ENCODE data around the gene BEND7. TPM values are rescaled to one million over a fixed set of nuclear protein-coding genes. Genes with fewer than 3 reads are reported as not detected.
A peak's percentile ranks its signal among the peaks of the same experiment; 100 is the strongest.
"Not testable (repeated sequence)": the region's sequence is repeated elsewhere in the genome, so short reads cannot be mapped to it uniquely, and the experiment has no call there.

Gene BEND7
- total RNA-seq, 2 experiments from 2014 or later = not detected

GRCh38 chr10:13550802-13551201 lies 22.0 kb upstream of the BEND7 start:
- CTCF ChIA-PET = interaction anchor here (1.0 kb wide), 1 partner anchor 14 kb away, joined by 3 read pairs; no protein-coding TSS in a partner anchor
- intact Hi-C loops (cut with micrococcal nuclease) = no loop called here
- ATAC-seq (no peak), DNase-seq (no peak)
- Mint-ChIP-seq H3K4me3 (no peak overlapping the region), H3K27me3 (peaks cover 23% of the 10 kb centered on the region), H3K27ac (no peak overlapping the region), H3K36me3 (ENCODE audit: low read depth) (peaks cover 3% of the 10 kb centered on the region), H3K4me1 (ENCODE audit: low read depth) (no peaks in the 10 kb centered on the region), H3K9me3 (peaks cover 14% of the 10 kb centered on the region)
- POLR2A ChIA-PET = no interaction called here
- TF ChIP-seq CTCF (IDR thresholded peaks at IDR 0.05) = no peak

GRCh38 chr10:13542533-13542932 lies 13.7 kb upstream of the BEND7 start:
- ATAC-seq (no peak), DNase-seq (no peak)
- Mint-ChIP-seq H3K9me3 (no peaks in the 10 kb centered on the region), H3K4me1 (ENCODE audit: low read depth) (no peaks in the 10 kb centered on the region), H3K36me3 (ENCODE audit: low read depth) (no peaks in the 10 kb centered on the region), H3K27ac (no peak overlapping the region), H3K4me3 (no peak overlapping the region), H3K27me3 (peaks cover 29% of the 10 kb centered on the region)
- POLR2A ChIA-PET = no interaction called here
- CTCF ChIA-PET = no interaction called here
- no peak for TF ChIP-seq CTCF (IDR thresholded peaks at IDR 0.05)
- intact Hi-C loops (cut with micrococcal nuclease) = no loop called here

GRCh38 chr10:13537985-13538384 lies 9.2 kb upstream of the BEND7 start:
- DNase-seq; H3K27ac Mint-ChIP-seq; H3K9me3 Mint-ChIP-seq; H3K36me3 Mint-ChIP-seq (ENCODE audit: low read depth); ATAC-seq; H3K4me1 Mint-ChIP-seq (ENCODE audit: low read depth); H3K4me3 Mint-ChIP-seq; POLR2A ChIA-PET: not testable (repeated sequence)
- intact Hi-C loops (cut with micrococcal nuclease) = loop anchor here (5.0 kb wide), 1 partner anchor 166 kb away; no protein-coding TSS in a partner anchor
- H3K27me3 Mint-ChIP-seq = peaks cover 31% of the 10 kb centered on the region
- CTCF ChIA-PET = interaction anchor here (2.3 kb wide), 1 partner anchor 166 kb away, joined by 20 read pairs; no protein-coding TSS in a partner anchor

GRCh38 chr10:13536674-13537366 lies 8.0 kb upstream of the BEND7 start:
- peak; percentile 78 for ATAC-seq
- TF ChIP-seq CTCF (IDR thresholded peaks at IDR 0.05) = peak; percentile 44
- Mint-ChIP-seq H3K9me3 (no peaks in the 10 kb centered on the region), H3K4me1 (ENCODE audit: low read depth) (no peaks in the 10 kb centered on the region), H3K36me3 (ENCODE audit: low read depth) (no peaks in the 10 kb centered on the region), H3K27me3 (peaks cover 33% of the 10 kb centered on the region), H3K4me3 (no peak overlapping the region), H3K27ac (no peak overlapping the region)
- CTCF ChIA-PET = interaction anchor here (0.8 to 2.3 kb wide), 7 partner anchors 14 to 169 kb away, joined by 3 to 20 read pairs (median 3); no protein-coding TSS in a partner anchor
- DNase-seq = peak; percentile 61
- intact Hi-C loops (cut with micrococcal nuclease) = loop anchor here (5.0 kb wide), 1 partner anchor 165 kb away; no protein-coding TSS in a partner anchor
- POLR2A ChIA-PET = no interaction called here

- ATAC-seq = no peak
- Mint-ChIP-seq H3K4me3 (no peak overlapping the region), H3K9me3 (no peaks in the 10 kb centered on the region), H3K27me3 (peaks cover 36% of the 10 kb centered on the region), H3K4me1 (ENCODE audit: low read depth) (no peaks in the 10 kb centered on the region), H3K27ac (no peak overlapping the region), H3K36me3 (ENCODE audit: low read depth) (no peaks in the 10 kb centered on the region)
- no peak for TF ChIP-seq CTCF (IDR thresholded peaks at IDR 0.05)
- ChIA-PET CTCF (interaction anchor here (1.1 to 1.4 kb wide), 2 partner anchors 9 to 163 kb away, joined by 4 to 11 read pairs; no protein-coding TSS in a partner anchor), POLR2A (no interaction called here)
- intact Hi-C loops (cut with micrococcal nuclease) = loop anchor here (5.0 kb wide), 1 partner anchor 163 kb away; no protein-coding TSS in a partner anchor
- no peak for DNase-seq
These were observed 6.5 kb upstream of the BEND7 start for GRCh38 chr10:13535346-13535745.

Measured in activated CD8-positive, alpha-beta T cell treated with anti-CD3 and anti-CD28 coated beads for 36 hours (primary cell).